NCI-H2227 (cell line): ENCODE measurements around the gene TSKS.
A peak's percentile ranks its signal among the peaks of the same experiment; 100 is the strongest.

Experiments used
- DNase-seq: peaks from one replicate; lab custom pipeline; 2025; ENCODE audit not compliant: unreplicated experiment; lab: John Stamatoyannopoulos, UW

TSKS gene

GRCh38 chr19:49718991-49719390 lies 44.1 kb downstream of the TSKS start:
- no peak for DNase-seq

DNA sequence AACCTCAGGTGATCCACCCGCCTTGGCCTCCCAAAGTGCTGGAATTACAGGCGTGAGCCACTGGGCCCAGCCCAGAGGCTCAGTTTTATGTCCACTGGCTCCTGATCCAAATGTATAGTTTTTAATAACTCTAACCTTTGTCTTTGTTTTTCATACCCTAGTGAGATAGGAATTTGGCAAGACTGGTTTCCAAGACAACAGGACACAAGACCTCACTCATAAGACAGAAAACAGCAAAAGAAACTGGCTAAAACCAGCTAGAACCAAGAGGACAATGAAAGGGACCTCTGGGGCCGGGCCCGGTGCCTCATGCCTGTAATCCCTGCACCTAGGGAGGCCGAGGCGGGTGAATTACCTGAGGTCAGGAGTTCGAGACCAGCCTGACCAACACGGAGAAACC lies 44.6 kb downstream of the TSKS start:
- no peak for DNase-seq

DNA sequence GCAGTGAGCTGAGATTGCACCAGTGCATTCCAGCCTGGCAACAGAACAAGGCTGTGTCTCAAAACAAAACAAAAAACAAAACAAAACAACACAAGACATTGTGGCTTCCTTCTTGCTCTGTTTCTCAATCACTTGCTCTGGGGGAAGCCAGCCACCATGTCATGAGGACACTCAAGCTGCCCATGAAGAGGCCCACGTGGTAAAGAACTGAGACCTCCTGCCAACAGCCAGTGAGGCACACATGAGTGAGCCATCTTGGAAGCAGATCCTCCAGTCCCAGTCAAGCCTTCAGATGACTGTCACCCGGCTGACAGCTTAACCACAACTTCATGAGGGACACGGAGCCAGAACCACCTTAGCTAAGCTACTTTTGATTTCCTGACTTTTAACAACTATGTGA lies 47.0 kb downstream of the TSKS start:
- DNase-seq = peak; percentile 16

DNA sequence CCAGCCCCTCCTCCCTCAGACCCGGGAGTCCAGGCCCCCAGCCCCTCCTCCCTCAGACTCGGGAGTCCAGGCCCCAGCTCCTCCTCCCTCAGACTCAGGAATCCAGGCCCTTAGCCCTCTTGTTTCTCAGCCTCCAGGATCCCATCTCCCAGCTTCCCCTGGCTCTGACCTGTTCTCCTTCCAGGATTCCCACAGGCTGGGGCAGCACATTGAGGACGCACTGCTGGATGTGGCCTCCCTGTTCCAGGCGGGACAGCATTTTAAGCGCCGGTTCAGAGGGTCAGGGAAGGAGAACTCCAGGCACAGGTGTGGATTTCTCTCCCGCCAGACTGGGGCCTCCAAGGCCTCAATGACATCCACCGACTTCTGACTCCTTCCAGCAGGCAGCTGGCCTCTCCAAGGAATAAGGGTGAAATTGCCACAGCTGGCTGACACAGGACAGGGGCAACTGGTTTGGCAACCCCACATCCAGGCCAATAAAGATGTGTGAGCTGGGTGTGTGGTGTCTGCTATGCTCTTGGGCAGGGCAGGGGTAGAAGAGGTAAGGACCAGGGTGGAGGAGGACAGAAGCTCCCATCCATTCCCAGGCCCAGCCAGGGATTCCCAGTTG lies 49.8 kb downstream of the TSKS start:
- DNase-seq = no peak

- DNase-seq = peak; percentile 47
Observed at GRCh38 chr19:49712397-49712859, 50.7 kb downstream of the TSKS start.

- DNase-seq = no peak
Observed at GRCh38 chr19:49710372-49710951, 52.6 kb downstream of the TSKS start.

DNA sequence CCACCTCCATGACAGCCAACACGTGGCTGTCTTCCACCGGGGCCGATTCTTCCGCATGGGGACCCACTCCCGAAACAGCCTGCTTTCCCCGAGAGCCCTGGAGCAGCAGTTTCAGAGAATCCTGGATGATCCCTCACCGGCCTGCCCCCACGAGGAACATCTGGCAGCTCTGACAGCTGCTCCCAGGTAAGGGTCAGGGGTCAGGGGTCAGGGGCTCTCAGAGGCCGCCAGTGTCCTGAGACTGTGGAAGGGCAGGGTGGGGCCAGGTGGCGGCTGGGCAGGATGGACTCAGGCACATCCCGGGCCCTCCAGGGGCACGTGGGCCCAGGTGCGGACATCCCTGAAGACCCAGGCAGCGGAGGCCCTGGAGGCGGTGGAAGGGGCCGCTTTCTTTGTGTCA lies 57.2 kb downstream of the TSKS start:
- DNase-seq = no peak

GRCh38 chr19:49704888-49705642 lies 58.0 kb downstream of the TSKS start:
- DNase-seq = no peak

GRCh38 chr19:49701271-49701786 lies 61.8 kb downstream of the TSKS start:
- no peak for DNase-seq

DNA sequence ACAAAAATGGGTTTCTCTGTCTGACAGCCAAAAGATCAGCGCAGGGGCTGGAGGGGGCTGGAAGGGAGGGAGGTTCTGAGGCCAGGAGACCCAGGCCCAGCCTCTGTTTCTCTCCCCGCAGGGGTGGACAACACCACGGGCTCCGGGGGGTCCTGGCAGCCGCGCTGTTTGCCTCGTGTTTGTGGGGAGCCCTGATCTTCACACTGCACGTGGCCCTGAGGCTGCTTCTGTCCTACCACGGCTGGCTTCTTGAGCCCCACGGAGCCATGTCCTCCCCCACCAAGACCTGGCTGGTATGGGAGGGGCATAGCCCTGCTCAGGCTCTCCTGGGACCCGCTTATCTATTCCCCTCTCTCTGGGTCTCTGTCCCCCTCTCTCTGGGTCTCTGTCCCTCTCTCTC lies 62.5 kb downstream of the TSKS start:
- no peak for DNase-seq

DNA sequence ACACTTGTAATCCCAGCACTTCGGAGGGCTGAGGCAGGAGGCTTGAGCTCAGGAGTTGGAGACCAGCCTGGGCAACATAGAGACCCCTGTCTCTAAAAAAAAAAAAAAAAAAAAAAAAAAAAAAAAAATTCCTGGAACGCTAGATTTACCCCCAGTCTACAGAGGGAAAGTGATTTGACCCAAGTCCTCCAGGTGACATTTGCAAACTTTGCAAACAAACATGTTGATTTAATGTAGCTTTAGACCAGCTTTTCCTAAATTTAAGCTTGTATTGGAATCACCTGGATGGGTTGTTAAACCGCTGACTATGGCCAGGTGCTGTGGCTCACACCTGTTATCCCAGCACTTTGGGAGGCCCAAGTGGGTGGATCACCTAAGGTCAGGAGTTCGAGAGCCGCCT lies 63.7 kb downstream of the TSKS start:
- no peak for DNase-seq

DNA sequence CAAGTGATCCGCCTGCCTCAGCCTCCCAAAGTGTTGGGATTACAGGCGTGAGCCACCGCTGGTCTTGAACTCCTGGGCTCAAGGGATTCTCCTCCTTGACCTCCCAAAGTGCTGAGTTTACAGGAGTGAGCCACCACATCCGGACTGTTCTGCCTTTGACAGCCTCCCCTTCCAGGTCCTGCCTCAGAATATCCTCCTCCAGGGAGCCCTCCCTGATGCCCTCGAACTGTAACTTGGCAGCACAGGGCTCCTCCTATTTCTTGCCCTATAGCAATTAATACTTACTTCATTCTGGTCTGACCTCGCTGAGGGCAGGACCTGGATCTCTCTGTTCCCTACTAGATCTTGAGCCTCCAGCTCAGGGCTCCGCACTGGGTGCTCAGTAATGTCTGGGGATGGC lies 66.2 kb downstream of the TSKS start:
- DNase-seq = no peak

GRCh38 chr19:49696115-49696514 lies 67.0 kb downstream of the TSKS start:
- no peak for DNase-seq

- DNase-seq = peak; percentile 45
Observed at GRCh38 chr19:49692147-49692506, 71.0 kb downstream of the TSKS start.

GRCh38 chr19:49691243-49692146 lies 71.6 kb downstream of the TSKS start:
- peak; percentile 89 for DNase-seq

GRCh38 chr19:49690656-49691242 lies 72.4 kb downstream of the TSKS start, which contains the start of gene CPT1C:
CPT1C (plus strand) TSS chr19:49691116; CDS start chr19:49692253, 1,137 bp downstream.
- DNase-seq = peak; percentile 92

GRCh38 chr19:49690079-49690655 lies 72.9 kb downstream of the TSKS start:
- no peak for DNase-seq
